Esophagus squamous epithelium (tissue), 4 donors: Measurements from ENCODE around the gene CCNL1.

ENCODE experiments used
- CTCF ChIP-seq, 6 experiments: fragments of 450-650 bp in 4 of 6; fragments of 200-600 bp in 2 of 6; sonication (generic) in 2 of 6; IDR thresholded peaks; one replicate each; pipeline ENCODE4 v1.5.1; 2016 to 2019; ENCODE audit warnings: antibody characterized with exemption in 6 of 6, mild to moderate bottlenecking in 4 of 6, moderate library complexity in 4 of 6
- POLR2A ChIP-seq, 4 donors: fragments of 450-650 bp; IDR thresholded peaks; one replicate each; pipeline ENCODE4 v1.6.1; 2017; ENCODE audit warnings: antibody characterized with exemption in 4 of 4, mild to moderate bottlenecking in 4 of 4, moderate library complexity in 3 of 4

GRCh38 chr3:157135671-157136396, 24.1 kb downstream of the CCNL1 start:
- TF ChIP-seq CTCF (IDR thresholded peaks at IDR 0.05) (no peak), POLR2A (IDR thresholded peaks at IDR 0.05) (no peak)
